ENCODE data around the gene NDUFV3. TPM values are rescaled to one million over a fixed set of nuclear protein-coding genes. Genes with fewer than 3 reads are reported as not detected.

Gene NDUFV3
- total and polyA plus RNA-seq, 2 experiments from 2014 or later = 51.5 to 71.2 TPM

Small RNA genes lying within 50 kb of the gene (microRNA-seq; reads per million reads assigned to microRNA genes)
- gene MIR5692B = not detected

Small RNA genes lying within 50 kb of the gene (small RNA-seq; reads per million reads assigned to genes)
- not detected for gene MIR5692B (ENCODE audit: low replicate concordance)

Other genes with a start within 250 kb of the NDUFV3 start
- gene PDE9A, start 239.7 kb upstream of the NDUFV3 start, total RNA-seq (2014; rRNA removed; shearing (Covaris generic)) = 26.5 and 33.3 TPM in 2 replicates
- 27.2 and 31.1 TPM in 2 replicates for gene PDE9A, start 239.7 kb upstream of the NDUFV3 start, polyA plus RNA-seq (2016; fragmentation: Nextera tagmentation; extraction: Ambion mirVana)
- 50.2 TPM in 2 replicates for gene WDR4, start 13.8 kb upstream of the NDUFV3 start, total RNA-seq (2014; rRNA removed; shearing (Covaris generic))
- 20.3 and 22.5 TPM in 2 replicates for gene WDR4, start 13.8 kb upstream of the NDUFV3 start, polyA plus RNA-seq (2016; fragmentation: Nextera tagmentation; extraction: Ambion mirVana)
- 37.0 and 44.2 TPM in 2 replicates for gene ERVH48-1, start 32.3 kb downstream of the NDUFV3 start, total RNA-seq (2014; rRNA removed; shearing (Covaris generic))
- gene ERVH48-1, start 32.3 kb downstream of the NDUFV3 start, polyA plus RNA-seq (2016; fragmentation: Nextera tagmentation; extraction: Ambion mirVana) = 31.7 and 34.1 TPM in 2 replicates
- gene PKNOX1, start 81.3 kb downstream of the NDUFV3 start, total RNA-seq (2014; rRNA removed; shearing (Covaris generic)) = 21.9 and 29.9 TPM in 2 replicates
- 76.7 and 79.9 TPM in 2 replicates for gene PKNOX1, start 81.3 kb downstream of the NDUFV3 start, polyA plus RNA-seq (2016; fragmentation: Nextera tagmentation; extraction: Ambion mirVana)
- 788 and 861 TPM in 2 replicates for gene CBS, start 182.5 kb downstream of the NDUFV3 start, total RNA-seq (2014; rRNA removed; shearing (Covaris generic))
- 380 and 421 TPM in 2 replicates for gene CBS, start 182.5 kb downstream of the NDUFV3 start, polyA plus RNA-seq (2016; fragmentation: Nextera tagmentation; extraction: Ambion mirVana)
- 70.4 and 92.9 TPM in 2 replicates for gene U2AF1, start 214.3 kb downstream of the NDUFV3 start, total RNA-seq (2014; rRNA removed; shearing (Covaris generic))
- gene U2AF1, start 214.3 kb downstream of the NDUFV3 start, polyA plus RNA-seq (2016; fragmentation: Nextera tagmentation; extraction: Ambion mirVana) = 288 and 322 TPM in 2 replicates

Measured in GM23338 (cell line).